ENCODE measurements around the gene PMAIP1.
A peak's percentile ranks its signal among the peaks of the same experiment; 100 is the strongest.

- TF ChIP-seq CTCF (IDR thresholded peaks at IDR 0.05) (no peak), POLR2AphosphoS5 (IDR thresholded peaks at IDR 0.05) (peak; percentile 84)
Measured at GRCh38 chr18:59899298-59900221, at the start of gene PMAIP1.
